ENCODE measurements around the gene PTRHD1. TPM values are rescaled to one million over a fixed set of nuclear protein-coding genes. Genes with fewer than 3 reads are reported as not detected.

The PTRHD1 gene
- total RNA-seq, 4 donors from 2014 or later = 8.1 to 20.4 (median 15.6) TPM

DNA sequence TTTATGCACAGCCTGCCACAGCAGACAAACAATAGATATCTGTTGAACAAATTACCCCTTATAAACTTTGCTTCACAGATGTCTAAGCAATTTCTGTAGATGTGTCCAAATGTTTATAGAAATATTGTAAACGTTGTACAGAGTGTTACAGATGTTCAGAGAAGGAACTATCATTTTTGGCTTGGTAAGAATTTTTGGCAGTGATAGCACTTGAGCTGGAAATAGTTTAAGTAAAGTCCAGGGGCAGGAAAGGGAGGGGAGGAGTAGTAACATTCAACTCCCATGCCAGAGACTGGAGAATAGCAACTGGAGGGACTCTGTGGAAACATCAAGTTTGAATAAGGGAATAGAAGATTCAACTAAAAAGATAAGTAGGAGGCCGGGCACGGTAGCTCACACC lies 4.4 kb downstream of the PTRHD1 start:
- TF ChIP-seq CTCF (IDR thresholded peaks at IDR 0.05) = no peak
- H3K27ac ChIP-seq (replicated peaks in 1 of 4) = no peak overlapping the region
- H3K4me3 ChIP-seq = no peak overlapping the region
- DNase-seq (ENCODE audit: extremely low spot score) = no peak
- peaks cover 10 to 26% (median 21%) of the 10 kb centered on the region in 4 donors for H3K4me1 ChIP-seq
- intact Hi-C loops (cut with DNase I) = no loop called here
- no peaks in the 10 kb centered on the region for H3K27me3 ChIP-seq
- H3K9me3 ChIP-seq = no peaks in the 10 kb centered on the region
- H3K36me3 ChIP-seq = no peaks in the 10 kb centered on the region
- 50% methylated on average over 3 of the region's 3 CpGs for WGBS

DNA sequence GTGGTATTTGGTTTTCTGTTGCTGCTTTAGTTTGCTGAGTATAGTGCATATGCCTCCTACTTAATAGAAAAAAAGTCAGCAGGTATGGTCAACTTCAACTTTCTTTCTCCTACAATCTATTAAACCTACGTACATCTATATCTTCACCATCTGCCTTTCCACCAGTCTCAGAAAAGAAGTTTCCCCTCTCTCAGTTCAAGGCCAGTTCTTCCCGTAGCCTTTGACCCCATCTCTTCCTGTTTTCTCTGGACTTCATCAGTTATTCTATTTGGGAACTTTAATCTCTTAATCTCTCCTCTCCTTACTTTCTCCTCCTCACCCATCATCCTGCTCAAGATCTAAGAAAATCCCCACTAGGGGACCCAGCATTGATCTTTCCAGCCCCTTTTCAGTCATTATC lies 5.7 kb downstream of the PTRHD1 start:
- intact Hi-C loops (cut with DNase I) = no loop called here
- H3K27ac ChIP-seq (replicated peaks in 1 of 4) = no peak overlapping the region
- no peaks in the 10 kb centered on the region for H3K27me3 ChIP-seq
- TF ChIP-seq POLR2A (IDR thresholded peaks at IDR 0.05; ENCODE audit: low read depth) = no peak
- TF ChIP-seq POLR2AphosphoS5 (IDR thresholded peaks at IDR 0.05) = no peak
- no peak for TF ChIP-seq CTCF (IDR thresholded peaks at IDR 0.05)
- no peak for TF ChIP-seq EP300 (IDR thresholded peaks at IDR 0.05)
- no peaks in the 10 kb centered on the region for H3K9me3 ChIP-seq
- no peak overlapping the region for H3K4me3 ChIP-seq
- H3K36me3 ChIP-seq = no peaks in the 10 kb centered on the region
- H3K4me1 ChIP-seq = peaks cover 5 to 19% (median 15%) of the 10 kb centered on the region in 4 donors
- DNase-seq (ENCODE audit: extremely low spot score) = no peak
- 84% methylated on average over 2 of the region's 2 CpGs for WGBS

DNA sequence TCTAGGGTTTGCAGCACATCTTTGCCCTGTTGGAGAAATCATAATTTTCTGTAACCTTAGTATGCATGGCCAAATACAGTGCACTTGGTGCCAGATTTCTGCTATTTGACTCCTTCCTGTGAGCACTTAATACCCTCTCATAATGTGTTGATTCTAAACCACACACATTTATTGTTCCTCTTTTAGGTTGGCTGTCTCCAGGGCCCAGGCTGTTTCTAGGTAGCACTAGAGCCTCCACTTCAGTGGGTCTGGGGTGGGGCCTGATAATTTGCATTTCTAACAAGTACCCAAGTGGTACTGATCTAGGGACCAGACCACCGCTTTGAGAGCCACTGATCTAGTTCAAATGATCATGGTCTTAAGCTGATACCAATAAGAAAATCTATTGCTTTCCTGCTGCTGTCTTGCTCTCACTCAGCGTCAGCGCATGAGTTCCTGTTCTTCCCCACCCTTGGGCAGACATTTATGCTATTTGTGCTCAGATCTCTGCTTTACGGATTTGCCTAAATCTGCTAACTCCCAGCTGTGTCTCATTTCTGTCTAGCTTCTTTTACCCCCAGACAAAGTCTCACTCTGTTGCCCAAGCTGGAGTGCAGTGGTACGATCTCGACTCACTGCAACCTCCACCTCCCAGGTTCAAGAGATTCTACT lies 7.4 kb downstream of the PTRHD1 start:
- no peaks in the 10 kb centered on the region for H3K27me3 ChIP-seq
- no peaks in the 10 kb centered on the region for H3K9me3 ChIP-seq
- intact Hi-C loops (cut with DNase I) = no loop called here
- no peak overlapping the region for H3K4me3 ChIP-seq
- peaks cover 0 to 11% (median 9%) of the 10 kb centered on the region in 4 donors for H3K4me1 ChIP-seq
- TF ChIP-seq EP300 (IDR thresholded peaks at IDR 0.05) = no peak
- no peak for TF ChIP-seq POLR2AphosphoS5 (IDR thresholded peaks at IDR 0.05)
- no peak for TF ChIP-seq POLR2A (IDR thresholded peaks at IDR 0.05; ENCODE audit: low read depth)
- no peak for TF ChIP-seq CTCF (IDR thresholded peaks at IDR 0.05)
- H3K36me3 ChIP-seq = no peaks in the 10 kb centered on the region
- no peak for DNase-seq (ENCODE audit: extremely low spot score)
- H3K27ac ChIP-seq (replicated peaks in 1 of 4) = no peak overlapping the region
- 95% methylated on average over 6 of the region's 6 CpGs for WGBS

GRCh38 chr2:24783641-24784040 lies 9.6 kb downstream of the PTRHD1 start:
- no peak for TF ChIP-seq EP300 (IDR thresholded peaks at IDR 0.05)
- TF ChIP-seq CTCF (IDR thresholded peaks at IDR 0.05) = no peak
- WGBS = 87% methylated on average over 3 of the region's 3 CpGs

GRCh38 chr2:24779116-24779515 lies 14.1 kb downstream of the PTRHD1 start:
- WGBS = 78% methylated on average over 2 of the region's 2 CpGs

More at GRCh38 chr2:24783641-24784040, 9.6 kb downstream of the PTRHD1 start:
- Histone ChIP-seq H3K9me3 (no peaks in the 10 kb centered on the region), H3K36me3 (no peaks in the 10 kb centered on the region), H3K4me3 (no peak overlapping the region), H3K27me3 (no peaks in the 10 kb centered on the region), H3K4me1 (peaks cover 0 to 1% (median under 1%) of the 10 kb centered on the region in 4 donors), H3K27ac (replicated peaks in 1 of 4) (no peak overlapping the region)
- DNase-seq (ENCODE audit: extremely low spot score) = no peak
- intact Hi-C loops (cut with DNase I) = no loop called here

More at GRCh38 chr2:24779116-24779515, 14.1 kb downstream of the PTRHD1 start:
- Histone ChIP-seq H3K4me1 (no peaks in the 10 kb centered on the region), H3K36me3 (no peaks in the 10 kb centered on the region), H3K27ac (replicated peaks in 1 of 4) (no peak overlapping the region), H3K27me3 (no peaks in the 10 kb centered on the region), H3K9me3 (no peaks in the 10 kb centered on the region), H3K4me3 (no peak overlapping the region)
- intact Hi-C loops (cut with DNase I) = no loop called here
- no peak for DNase-seq (ENCODE audit: extremely low spot score)
- no peak for TF ChIP-seq POLR2A (IDR thresholded peaks at IDR 0.05; ENCODE audit: low read depth)
- TF ChIP-seq CTCF (IDR thresholded peaks at IDR 0.05) = no peak
- no peak for TF ChIP-seq POLR2AphosphoS5 (IDR thresholded peaks at IDR 0.05)
- no peak for TF ChIP-seq EP300 (IDR thresholded peaks at IDR 0.05)

Measured in esophagus muscularis mucosa (tissue), 4 donors.